ENCODE measurements around the gene VCAM1. TPM values are rescaled to one million over a fixed set of nuclear protein-coding genes. Genes with fewer than 3 reads are reported as not detected.

VCAM1 gene
- total RNA-seq, 1 experiment from 2014 or later, result 0.08 TPM

- intact Hi-C loops (cut with micrococcal nuclease; ENCODE audit: unreplicated experiment) (no loop called here), in situ Hi-C loops (cut with HindIII; ENCODE audit: low pct_unique_long_range_greater_than_20kb, low sequenced_read_pairs) (no loop called here)
- POLR2A ChIA-PET, result no interaction called here
Observed at GRCh38 chr1:100703052-100703451, 16.5 kb upstream of the VCAM1 start.

GRCh38 chr1:100703716-100704115, 15.8 kb upstream of the VCAM1 start:
- ChIA-PET CTCF (no interaction called here), POLR2A (no interaction called here)
- H3K9me3 ChIP-seq (ENCODE audit: control insufficient read depth, insufficient read depth, low read depth, low read length), result no peaks in the 10 kb centered on the region
- no peak overlapping the region for H3K27ac ChIP-seq (ENCODE audit: low read length)
- no peak for ATAC-seq
- H3K4me3 ChIP-seq (ENCODE audit: low read depth in 2 of 2, low read length in 2 of 2), result no peak overlapping the region
- H3K36me3 ChIP-seq (ENCODE audit: control insufficient read depth, insufficient read depth, low read length), result no peaks in the 10 kb centered on the region
- TF ChIP-seq CTCF (IDR thresholded peaks at IDR 0.05) (no peak), POLR2AphosphoS5 (IDR thresholded peaks at IDR 0.05; ENCODE audit: low read depth, low read length) (no peak), SIN3A (IDR thresholded peaks at IDR 0.05; ENCODE audit: borderline replicate concordance, insufficient read depth, low read depth, low read length) (no peak), REST (IDR thresholded peaks at IDR 0.05; ENCODE audit: insufficient read depth in 1 of 2, low read depth in 2 of 2, low read length in 1 of 2) (no peak), TCF7L2 (IDR thresholded peaks at IDR 0.05; ENCODE audit: low read depth, low read length) (no peak)
- in situ Hi-C loops (cut with HindIII; ENCODE audit: low pct_unique_long_range_greater_than_20kb, low sequenced_read_pairs), result no loop called here
- no peak for DNase-seq (ENCODE audit: low read depth, low spot score)
- no TSS peak for BruUV-seq (replicated peaks)
- no peaks in the 10 kb centered on the region for H3K4me1 ChIP-seq (ENCODE audit: control insufficient read depth, insufficient read depth, low read length)
- intact Hi-C loops (cut with micrococcal nuclease; ENCODE audit: unreplicated experiment), result no loop called here
- no peaks in the 10 kb centered on the region for H3K27me3 ChIP-seq (ENCODE audit: control insufficient read depth, insufficient read depth, low read length)

More at GRCh38 chr1:100703052-100703451, 16.5 kb upstream of the VCAM1 start:
- Histone ChIP-seq H3K27ac (ENCODE audit: low read length) (no peak overlapping the region), H3K4me3 (ENCODE audit: low read depth in 2 of 2, low read length in 2 of 2) (no peak overlapping the region), H3K36me3 (ENCODE audit: control insufficient read depth, insufficient read depth, low read length) (no peaks in the 10 kb centered on the region), H3K4me1 (ENCODE audit: control insufficient read depth, insufficient read depth, low read length) (no peaks in the 10 kb centered on the region), H3K27me3 (ENCODE audit: control insufficient read depth, insufficient read depth, low read length) (no peaks in the 10 kb centered on the region), H3K9me3 (ENCODE audit: control insufficient read depth, insufficient read depth, low read depth, low read length) (no peaks in the 10 kb centered on the region)
- no peak for DNase-seq (ENCODE audit: low read depth, low spot score)
- no peak for ATAC-seq
- TF ChIP-seq POLR2AphosphoS5 (IDR thresholded peaks at IDR 0.05; ENCODE audit: low read depth, low read length), result no peak
- no peak for TF ChIP-seq CTCF (IDR thresholded peaks at IDR 0.05)
- no peak for TF ChIP-seq TCF7L2 (IDR thresholded peaks at IDR 0.05; ENCODE audit: low read depth, low read length)
- no peak for TF ChIP-seq REST (IDR thresholded peaks at IDR 0.05; ENCODE audit: insufficient read depth in 1 of 2, low read depth in 2 of 2, low read length in 1 of 2)
- no peak for TF ChIP-seq SIN3A (IDR thresholded peaks at IDR 0.05; ENCODE audit: borderline replicate concordance, insufficient read depth, low read depth, low read length)
- no TSS peak for BruUV-seq (replicated peaks)
- CTCF ChIA-PET, result no interaction called here

Measured in Panc1 (cell line).